ENCODE results near the gene CWC25. TPM values are rescaled to one million over a fixed set of nuclear protein-coding genes. Genes with fewer than 3 reads are reported as not detected.
A peak's percentile ranks its signal among the peaks of the same experiment; 100 is the strongest.

CWC25 gene
- total and polyA plus RNA-seq, 2 of the 13 experiments (the other 11 are each of a cell fraction or from before 2014, with no cell fraction given): 15.6 to 22.7 TPM

- peak; percentile 78 for TF ChIP-seq GMEB1 (CRISPR knock-in tag; IDR thresholded peaks at IDR 0.05; ENCODE audit: borderline replicate concordance)
- TF ChIP-seq ZMYM2 (CRISPR knock-in tag; IDR thresholded peaks at IDR 0.05): no peak
- peak; percentile 87 for TF ChIP-seq IKZF5 (CRISPR knock-in tag; IDR thresholded peaks at IDR 0.05)
- peak; percentile 85 for TF ChIP-seq ZNF563 (CRISPR knock-in tag; IDR thresholded peaks at IDR 0.05)
- TF ChIP-seq TFAP4 (IDR thresholded peaks at IDR 0.05; ENCODE audit: borderline replicate concordance, low read depth): peak; percentile 82; the same call in 1 of the 2 replicates
- TF ChIP-seq MATR3 (CRISPR knock-in tag; IDR thresholded peaks at IDR 0.05): no peak
- no peak for TF ChIP-seq ZNF75D (CRISPR knock-in tag; IDR thresholded peaks at IDR 0.05; ENCODE audit: borderline replicate concordance)
- no peak for TF ChIP-seq HMG20A (CRISPR knock-in tag; IDR thresholded peaks at IDR 0.05; ENCODE audit: borderline replicate concordance)
- TF ChIP-seq THAP7 (CRISPR knock-in tag; IDR thresholded peaks at IDR 0.05): peak; percentile 24
- peak; percentile 89 for TF ChIP-seq TBX2 (CRISPR knock-in tag; IDR thresholded peaks at IDR 0.05; ENCODE audit: borderline replicate concordance)
- 0 out of 2 replicates have a peak, but pooled peaks have one; percentile 2 for TF ChIP-seq KDM3A (CRISPR knock-in tag; IDR thresholded peaks at IDR 0.05; ENCODE audit: low read depth)
- TF ChIP-seq MAX (IDR thresholded peaks at IDR 0.05): peak; percentile 100
- TF ChIP-seq DZIP1 (CRISPR knock-in tag; IDR thresholded peaks at IDR 0.05): no peak
- peak; percentile 99 for TF ChIP-seq ELF1 (CRISPR knock-in tag; IDR thresholded peaks at IDR 0.05)
- TF ChIP-seq POLR2A (IDR thresholded peaks at IDR 0.05; ENCODE audit: insufficient read depth in 1 of 2, low read depth in 2 of 2, low read length in 2 of 2): peak; percentile 77 to 82
- TF ChIP-seq ISL2 (CRISPR knock-in tag; IDR thresholded peaks at IDR 0.05): no peak
- no peak for TF ChIP-seq JARID2 (CRISPR knock-in tag; IDR thresholded peaks at IDR 0.05; ENCODE audit: insufficient replicate concordance)
- peak; percentile 62; the same call in 1 of the 2 replicates for TF ChIP-seq ZNF3 (CRISPR knock-in tag; IDR thresholded peaks at IDR 0.05)
- peak; percentile 71; the same call in 1 of the 2 replicates for TF ChIP-seq ZNF607 (CRISPR knock-in tag; IDR thresholded peaks at IDR 0.05; ENCODE audit: borderline replicate concordance)
- TF ChIP-seq POGZ (CRISPR knock-in tag; IDR thresholded peaks at IDR 0.05): peak; percentile 85
- TF ChIP-seq SPEN (CRISPR knock-in tag; IDR thresholded peaks at IDR 0.05; ENCODE audit: low read depth): peak; percentile 95
- peak; percentile 53; the same call in 1 of the 2 replicates for TF ChIP-seq ZNF225 (CRISPR knock-in tag; IDR thresholded peaks at IDR 0.05)
Measured at GRCh38 chr17:38752308-38753070, 72.6 kb downstream of the CWC25 start, which contains the start of gene PSMB3 (continued).

All from HepG2 (cell line).